Measurements from ENCODE around the gene RNU1-2. TPM values are rescaled to one million over a fixed set of nuclear protein-coding genes. Genes with fewer than 3 reads are reported as not detected.
"Not testable (repeated sequence)": the region's sequence is repeated elsewhere in the genome, so short reads cannot be mapped to it uniquely, and the experiment has no call there.

RNU1-2 gene
- total and polyA plus RNA-seq, 8 donors, result under 0.01 to 9,966 (median under 0.01) TPM; not detected in 3

- Histone ChIP-seq H3K4me1 (peaks cover 18 to 35% (median 27%) of the 10 kb centered on the region in 4 donors), H3K9me3 (no peaks in the 10 kb centered on the region), H3K4me3 (peak overlapping the region; percentile 67 to 100 (median 88)), H3K27ac (peak overlapping the region; percentile 83 to 94 (median 88)), H3K36me3 (peaks cover 0 to 2% (median 0%) of the 10 kb centered on the region in 4 donors), H3K27me3 (no peaks in the 10 kb centered on the region)
- TF ChIP-seq POLR2AphosphoS5 (IDR thresholded peaks at IDR 0.05) (peak; percentile 40 to 74 (median 66)), CTCF (IDR thresholded peaks at IDR 0.05) (no peak)
- intact Hi-C loops (cut with DNase I; ENCODE audit: low total_unique reads), result no loop called here
- DNase-seq, result peak; percentile 96 to 100
- WGBS, 5 donors, result 0 to 1% (median 0%) methylated on average over 88 to 106 of the region's 109 CpGs
Measured at GRCh38 chr1:16913833-16914662, 18.3 kb downstream of the RNU1-2 start.

GRCh38 chr1:16914928-16915626 is 19.3 kb downstream of the RNU1-2 start:
- peak in 1 of 2 donors; percentile 48 for DNase-seq
- 47 to 52% (median 49%) methylated on average over 15 of the region's 15 CpGs for WGBS, 5 donors
- H3K27me3 ChIP-seq; intact Hi-C loops (cut with DNase I; ENCODE audit: low total_unique reads); H3K36me3 ChIP-seq; H3K9me3 ChIP-seq: not testable (repeated sequence)
- Histone ChIP-seq H3K4me1 (peaks cover 18 to 35% (median 27%) of the 10 kb centered on the region in 4 donors), H3K27ac (peak overlapping the region in 4 of 5 donors; percentile 83 to 94 (median 87)), H3K4me3 (peak overlapping the region; percentile 67 to 100 (median 88))

DNA sequence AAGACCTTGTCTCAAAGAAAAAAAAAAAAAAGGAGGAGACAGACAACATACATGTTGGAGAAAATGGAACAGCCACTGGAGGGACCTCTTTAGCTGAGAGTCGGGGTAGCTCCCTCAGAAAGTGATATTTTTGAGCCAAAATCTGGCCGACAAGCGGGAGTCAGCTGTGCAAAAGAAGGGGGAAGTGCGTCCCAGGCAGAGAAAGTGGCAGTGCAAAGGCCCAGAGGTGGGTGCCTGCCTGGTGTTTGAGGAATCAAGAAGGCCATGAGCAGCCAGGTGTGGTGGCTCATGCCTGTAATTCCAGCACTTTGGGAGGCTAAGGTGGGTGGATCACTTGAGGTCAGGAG is 19.8 kb downstream of the RNU1-2 start:
- H3K27ac ChIP-seq, result peak overlapping the region in 1 of 5 donors; percentile 94
- intact Hi-C loops (cut with DNase I; ENCODE audit: low total_unique reads), result no loop called here
- WGBS, 5 donors, result 67 to 89% (median 82%) methylated on average over 4 of the region's 4 CpGs

GRCh38 chr1:16916036-16916880 is 20.5 kb downstream of the RNU1-2 start:
- H3K4me3 ChIP-seq; DNase-seq; H3K27me3 ChIP-seq; H3K36me3 ChIP-seq; intact Hi-C loops (cut with DNase I; ENCODE audit: low total_unique reads); H3K9me3 ChIP-seq: not testable (repeated sequence)
- 67 to 86% (median 79%) methylated on average over 10 of the region's 10 CpGs for WGBS, 5 donors
- Histone ChIP-seq H3K4me1 (peaks cover 21 to 38% (median 28%) of the 10 kb centered on the region in 4 donors), H3K27ac (peak overlapping the region in 1 of 5 donors; percentile 94)

More for the DNA sequence above, 19.8 kb downstream of the RNU1-2 start:
- Histone ChIP-seq H3K9me3 (no peaks in the 10 kb centered on the region), H3K36me3 (peaks cover 0 to 6% (median 0%) of the 10 kb centered on the region in 4 donors), H3K4me1 (peaks cover 18 to 35% (median 27%) of the 10 kb centered on the region in 4 donors), H3K4me3 (no peak overlapping the region), H3K27me3 (no peaks in the 10 kb centered on the region)
- TF ChIP-seq POLR2AphosphoS5 (IDR thresholded peaks at IDR 0.05) (no peak), POLR2A (IDR thresholded peaks at IDR 0.05) (no peak), EP300 (IDR thresholded peaks at IDR 0.05) (no peak), CTCF (IDR thresholded peaks at IDR 0.05) (no peak)
- DNase-seq, result peak in 1 of 2 donors; percentile 76

- H3K9me3 ChIP-seq, result no peaks in the 10 kb centered on the region
- WGBS, 5 donors, result 43 to 84% (median 75%) methylated on average over 3 of the region's 3 CpGs
- H3K4me1 ChIP-seq, result peaks cover 21 to 41% (median 27%) of the 10 kb centered on the region in 4 donors
- peaks cover 0 to 6% (median 0%) of the 10 kb centered on the region in 4 donors for H3K36me3 ChIP-seq
- no peak for TF ChIP-seq POLR2AphosphoS5 (IDR thresholded peaks at IDR 0.05)
- no peak for TF ChIP-seq EP300 (IDR thresholded peaks at IDR 0.05)
- no peak for TF ChIP-seq POLR2A (IDR thresholded peaks at IDR 0.05)
- DNase-seq, result no peak
- H3K27ac ChIP-seq, result no peak overlapping the region
- no peak overlapping the region for H3K4me3 ChIP-seq
- peaks cover 0 to 18% (median 7%) of the 10 kb centered on the region in 3 donors for H3K27me3 ChIP-seq
- intact Hi-C loops (cut with DNase I; ENCODE audit: low total_unique reads), result no loop called here
Measured at GRCh38 chr1:16918371-16918770, 22.6 kb downstream of the RNU1-2 start.

- H3K27me3 ChIP-seq, result peaks cover 0 to 18% (median 7%) of the 10 kb centered on the region in 3 donors
- H3K9me3 ChIP-seq; H3K4me3 ChIP-seq; H3K27ac ChIP-seq; intact Hi-C loops (cut with DNase I; ENCODE audit: low total_unique reads); H3K36me3 ChIP-seq; DNase-seq: not testable (repeated sequence)
- peaks cover 17 to 38% (median 23%) of the 10 kb centered on the region in 4 donors for H3K4me1 ChIP-seq
- 84 to 91% (median 89%) methylated on average over 15 of the region's 15 CpGs for WGBS, 5 donors
Measured at GRCh38 chr1:16918936-16919665, 23.3 kb downstream of the RNU1-2 start.
